IMR-90 (cell line): ENCODE measurements around the gene DCC. TPM values are rescaled to one million over a fixed set of nuclear protein-coding genes. Genes with fewer than 3 reads are reported as not detected.

Experiments
- ATAC-seq: fragments of 200-7000 bp; cut with Tn5 transposase; 2 replicates; pipeline ENCODE4 v1.9.1; 2020; ENCODE audit warnings: low read depth, mild to moderate bottlenecking, moderate library complexity
- BruUV-seq: library from RNA; stranded (reverse); fragments of 400-500 nt; replicated peaks from 2 replicates; lab custom pipeline; 2021; lab: Mats Ljungman, UMichigan
- CTCF ChIA-PET: fragments of 300-600 bp; formaldehyde crosslinking; extraction: SDS; loops from one replicate; lab custom pipeline; 2021; ENCODE audit warnings: antibody characterized with exemption; lab: Yijun Ruan, JAX
- POLR2A ChIA-PET: fragments of 300-600 bp; sonication (Branson Sonifier 250); formaldehyde crosslinking; loops from one replicate; lab custom pipeline; 2022; ENCODE audit warnings: antibody characterized with exemption; ENCODE audit not compliant: unreplicated experiment; lab: Charles Lee
- DNase-seq: peaks from one replicate; pipeline ENCODE4 v3.0.0; 2013
- H2AFZ ChIP-seq: replicated peaks from 2 replicates; pipeline ENCODE3; 2013; ENCODE audit warnings: low read length, mild to moderate bottlenecking; ENCODE audit not compliant: poor library complexity
- H2AK5ac ChIP-seq: 2 replicates; pipeline ENCODE4 v1.6.1; 2013; ENCODE audit warnings: low read depth, low read length, inconsistent platforms
- H2AK9ac ChIP-seq: replicated peaks from 2 replicates; pipeline ENCODE3; 2013; ENCODE audit warnings: mild to moderate bottlenecking, low read depth, low read length, moderate library complexity; ENCODE audit not compliant: poor library complexity
- H2BK120ac ChIP-seq: 2 replicates; pipeline ENCODE4 v1.6.1; 2013; ENCODE audit warnings: low read depth, low read length, inconsistent platforms
- H2BK15ac ChIP-seq: 3 replicates; pipeline ENCODE4 v1.6.1; 2013; ENCODE audit warnings: low read depth, low read length, inconsistent platforms
- H2BK20ac ChIP-seq: 2 replicates; pipeline ENCODE4 v1.6.1; 2013; ENCODE audit warnings: low read depth, mild to moderate bottlenecking, inconsistent platforms, low read length, moderate library complexity
- H2BK5ac ChIP-seq: 2 replicates; pipeline ENCODE4 v1.6.1; 2013; ENCODE audit warnings: mild to moderate bottlenecking, low read depth, low read length, inconsistent platforms; ENCODE audit not compliant: poor library complexity, severe bottlenecking
- H3K14ac ChIP-seq: replicated peaks from 2 replicates; pipeline ENCODE4 v1.6.1; 2013; ENCODE audit warnings: low read depth, low read length, inconsistent platforms
- H3K18ac ChIP-seq: 2 replicates; pipeline ENCODE4 v1.6.1; 2013; ENCODE audit warnings: low read depth, low read length, control low read depth
- H3K23ac ChIP-seq: 2 replicates; pipeline ENCODE4 v1.6.1; 2013; ENCODE audit warnings: low read depth, low read length, inconsistent platforms
- H3K27ac ChIP-seq: 2 replicates; pipeline ENCODE4 v1.5.1; 2013; ENCODE audit warnings: mild to moderate bottlenecking, control low read depth, low read length; ENCODE audit not compliant: insufficient read depth
- H3K27me3 ChIP-seq: 2 replicates; pipeline ENCODE4 v1.6.1; 2013; ENCODE audit warnings: low read length; ENCODE audit not compliant: control insufficient read depth, insufficient read depth
- H3K36me3 ChIP-seq: 2 replicates; pipeline ENCODE4 v1.6.1; 2013; ENCODE audit warnings: low read length, mixed read lengths; ENCODE audit not compliant: control insufficient read depth, insufficient read depth
- H3K4ac ChIP-seq: 2 replicates; pipeline ENCODE4 v1.6.1; 2013; ENCODE audit warnings: low read depth, low read length, inconsistent platforms
- H3K4me1 ChIP-seq: 2 replicates; pipeline ENCODE4 v1.6.1; 2013; ENCODE audit warnings: low read length, mixed read lengths; ENCODE audit not compliant: control insufficient read depth, insufficient read depth
- H3K4me2 ChIP-seq: 2 replicates; pipeline ENCODE4 v1.6.1; 2013; ENCODE audit warnings: low read depth, mild to moderate bottlenecking, control low read depth, low read length, moderate library complexity
- H3K4me3 ChIP-seq: 2 replicates; pipeline ENCODE4 v1.5.1; 2013; ENCODE audit warnings: low read depth, mild to moderate bottlenecking, control low read depth, low read length, moderate library complexity; ENCODE audit not compliant: insufficient read depth
- H3K56ac ChIP-seq: 2 replicates; pipeline ENCODE4 v1.6.1; 2013; ENCODE audit warnings: low read length, inconsistent platforms; ENCODE audit not compliant: insufficient read depth; ENCODE audit errors: extremely low read depth
- H3K79me1 ChIP-seq, 2 experiments: 2 replicates each; pipeline ENCODE4 v1.6.1; 2013; ENCODE audit warnings: low read length in 2 of 2, inconsistent platforms in 1 of 2, low read depth in 1 of 2
- H3K9ac ChIP-seq: 2 replicates; pipeline ENCODE4 v1.6.1; 2013; ENCODE audit warnings: low read depth, low read length, control low read depth
- H3K9me1 ChIP-seq: 2 replicates; pipeline ENCODE4 v1.6.1; 2013; ENCODE audit warnings: low read length, inconsistent platforms; ENCODE audit not compliant: insufficient read depth
- H3K9me3 ChIP-seq: 2 replicates; pipeline ENCODE4 v1.6.1; 2013; ENCODE audit warnings: low read length; ENCODE audit not compliant: control insufficient read depth, insufficient read depth
- H4K20me1 ChIP-seq: 2 replicates; pipeline ENCODE4 v1.6.1; 2013; ENCODE audit warnings: low read length, inconsistent platforms; ENCODE audit not compliant: insufficient read depth
- H4K5ac ChIP-seq: 2 replicates; pipeline ENCODE4 v1.6.1; 2013; ENCODE audit warnings: mild to moderate bottlenecking, low read depth, low read length, control low read depth
- H4K8ac ChIP-seq, 2 experiments: 2 replicates each; pipeline ENCODE4 v1.6.1; 2013; ENCODE audit warnings: low read depth in 2 of 2, low read length in 2 of 2, control low read depth in 1 of 2, inconsistent platforms in 1 of 2
- H4K91ac ChIP-seq: 2 replicates; pipeline ENCODE4 v1.6.1; 2013; ENCODE audit warnings: low read depth, low read length, inconsistent platforms; ENCODE audit not compliant: insufficient read depth
- BHLHE40 ChIP-seq: fragments of 150-350 bp; IDR thresholded peaks from 2 replicates; pipeline ENCODE4 v1.6.1; 2016; ENCODE audit warnings: mild to moderate bottlenecking, low read depth, low read length
- CEBPB ChIP-seq: IDR thresholded peaks from 2 replicates; pipeline ENCODE4 v1.6.1; 2012; ENCODE audit warnings: low read depth, low read length, improper control_type of control experiment
- FOS ChIP-seq: fragments of 150-350 bp; IDR thresholded peaks from 2 replicates; pipeline ENCODE4 v1.6.1; 2016; ENCODE audit warnings: low read depth, low read length
- MAFK ChIP-seq: IDR thresholded peaks from 2 replicates; pipeline ENCODE4 v1.6.1; 2012; ENCODE audit warnings: low read depth, low read length, improper control_type of control experiment
- MAZ ChIP-seq: IDR thresholded peaks from 2 replicates; pipeline ENCODE4 v1.6.1; 2012; ENCODE audit warnings: low read depth, mild to moderate bottlenecking, low read length, improper control_type of control experiment, moderate library complexity, borderline replicate concordance
- MXI1 ChIP-seq: IDR thresholded peaks from 2 replicates; pipeline ENCODE4 v1.6.1; 2012; ENCODE audit warnings: low read depth, mild to moderate bottlenecking, low read length, moderate library complexity, borderline replicate concordance
- NFE2L2 ChIP-seq: fragments of 150-350 bp; IDR thresholded peaks from 2 replicates; pipeline ENCODE4 v1.6.1; 2016; ENCODE audit warnings: low read depth, mild to moderate bottlenecking, low read length
- POLR2A ChIP-seq: IDR thresholded peaks from 2 replicates; pipeline ENCODE4 v1.6.1; 2012; ENCODE audit warnings: mild to moderate bottlenecking, low read depth, low read length
- RAD21 ChIP-seq: IDR thresholded peaks from 2 replicates; pipeline ENCODE4 v1.6.1; 2012; ENCODE audit warnings: low read length, improper control_type of control experiment
- RCOR1 ChIP-seq: IDR thresholded peaks from 2 replicates; pipeline ENCODE4 v1.6.1; 2012; ENCODE audit warnings: mild to moderate bottlenecking, low read length, improper control_type of control experiment; ENCODE audit not compliant: insufficient replicate concordance
- SMC3 ChIP-seq: fragments of 150-350 bp; IDR thresholded peaks from 2 replicates; pipeline ENCODE4 v1.6.1; 2016; ENCODE audit warnings: low read depth, mild to moderate bottlenecking, antibody characterized with exemption, low read length, moderate library complexity
- WGBS, 2 experiments: methylation state at CpG; one replicate each; pipeline versions ENCODE4 v1.1.5 to v1.1.7; 2013; ENCODE audit warnings: missing lambda C conversion rate in 2 of 2; ENCODE audit not compliant: insufficient read length in 1 of 2; ENCODE audit errors: extremely low coverage in 2 of 2; 5-methylcytosine and 5-hydroxymethylcytosine counted together
- dilution Hi-C: fragments of 300-500 bp; cut with HindIII; formaldehyde crosslinking; loops from one replicate; pipeline ENCODE4 v1.14.3; 2018; ENCODE audit warnings: low sequenced_read_pairs; ENCODE audit not compliant: unreplicated experiment
- in situ Hi-C: fragments of 300-500 bp; cut with MboI; formaldehyde crosslinking; loops from 3 replicates; pipeline ENCODE4 v1.14.3; 2019; ENCODE audit warnings: low sequenced_read_pairs, inconsistent platforms, mixed read lengths
- intact Hi-C: fragments of 100-400 bp; cut with micrococcal nuclease; formaldehyde crosslinking; loops from 2 replicates; pipeline ENCODE4 v1.10.0; 2022
- polyA plus RNA-seq, 3 experiments: library from polyadenylated mRNA; depleted of rRNA; stranded (reverse); fragments of >200 nt; gene quantifications; 2 replicates each; pipeline ENCODE4 v1.2.3, GENCODE V29; 2012; ENCODE audit warnings: low replicate concordance in 1 of 3
- total RNA-seq: library from RNA; depleted of rRNA; stranded (reverse); fragments of >200 nt; gene quantifications from 2 replicates; pipeline ENCODE4 v1.2.3, GENCODE V29; 2012
- TF ChIP-seq, protein P1 (sequence below): fragments of 150-350 bp; IDR thresholded peaks from 2 replicates; pipeline ENCODE4 v1.6.1; 2017; ENCODE audit warnings: mild to moderate bottlenecking, antibody characterized with exemption, low read length, low read depth
- TF ChIP-seq, protein P2 (sequence below): fragments of 150-350 bp; IDR thresholded peaks from 2 replicates; pipeline ENCODE4 v1.6.1; 2016; ENCODE audit warnings: low read depth, mild to moderate bottlenecking, low read length, moderate library complexity, borderline replicate concordance

The DCC gene
- total and polyA plus RNA-seq, 2 of the 4 experiments (the other 2 are of a cell fraction), result 0.31 to 0.54 TPM

DNA sequence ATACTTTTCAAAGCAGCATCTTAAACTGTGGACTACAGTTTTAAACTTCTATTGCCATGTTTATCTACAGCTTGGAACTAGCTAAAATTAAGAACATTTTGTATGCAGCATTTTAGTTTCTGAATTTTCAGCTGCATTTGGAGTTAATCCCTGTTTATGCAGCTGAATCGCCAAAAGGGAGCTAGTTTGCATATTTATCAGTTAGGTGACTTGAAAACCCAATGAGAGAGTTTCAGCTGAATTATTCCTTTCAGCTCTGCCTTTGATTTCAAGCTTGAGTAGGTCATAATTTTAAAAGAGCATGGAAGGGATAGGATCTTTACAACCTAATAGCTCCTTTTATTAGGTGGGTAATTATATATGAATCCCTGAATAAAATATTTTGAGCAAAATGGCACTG, 1191.9 kb downstream of the DCC start:
- DNase-seq (no peak), ATAC-seq (no peak)
- no peak overlapping the region for H2BK15ac ChIP-seq
- H3K56ac ChIP-seq, result no peak overlapping the region
- no peak overlapping the region for H4K5ac ChIP-seq
- no peak overlapping the region for H3K4me2 ChIP-seq
- no peak overlapping the region for H2BK5ac ChIP-seq
- H2AK9ac ChIP-seq, result no peak overlapping the region
- no peaks in the 10 kb centered on the region for H3K4me1 ChIP-seq
- BruUV-seq, result no TSS peak
- H3K27me3 ChIP-seq, result no peaks in the 10 kb centered on the region
- H3K18ac ChIP-seq, result no peak overlapping the region
- intact Hi-C loops, result no loop called here
- WGBS, 2 experiments, result no CpG with 5 or more reads among the region's 1 CpG
- H2AFZ ChIP-seq, result no peak overlapping the region
- no peak overlapping the region for H4K8ac ChIP-seq
- dilution Hi-C loops, result no loop called here
- no peak overlapping the region for H3K9ac ChIP-seq
- H3K23ac ChIP-seq, result no peak overlapping the region
- in situ Hi-C loops, result no loop called here
- H4K20me1 ChIP-seq, result no peaks in the 10 kb centered on the region
- H3K4me3 ChIP-seq, result no peak overlapping the region
- H3K9me1 ChIP-seq, result no peaks in the 10 kb centered on the region
- H3K36me3 ChIP-seq, result no peaks in the 10 kb centered on the region
- no peaks in the 10 kb centered on the region for H3K79me1 ChIP-seq
- no peak overlapping the region for H4K91ac ChIP-seq
- no peak overlapping the region for H3K4ac ChIP-seq
- TF ChIP-seq BHLHE40 (no peak), MXI1 (no peak), MAFK (no peak), CEBPB (no peak), RAD21 (no peak), FOS (no peak), POLR2A (no peak), RCOR1 (no peak), SMC3 (no peak), NFE2L2 (no peak), MAZ (no peak)
- TF ChIP-seq, protein P1, sequence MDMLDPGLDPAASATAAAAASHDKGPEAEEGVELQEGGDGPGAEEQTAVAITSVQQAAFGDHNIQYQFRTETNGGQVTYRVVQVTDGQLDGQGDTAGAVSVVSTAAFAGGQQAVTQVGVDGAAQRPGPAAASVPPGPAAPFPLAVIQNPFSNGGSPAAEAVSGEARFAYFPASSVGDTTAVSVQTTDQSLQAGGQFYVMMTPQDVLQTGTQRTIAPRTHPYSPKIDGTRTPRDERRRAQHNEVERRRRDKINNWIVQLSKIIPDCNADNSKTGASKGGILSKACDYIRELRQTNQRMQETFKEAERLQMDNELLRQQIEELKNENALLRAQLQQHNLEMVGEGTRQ, result no peak
- TF ChIP-seq, protein P2, sequence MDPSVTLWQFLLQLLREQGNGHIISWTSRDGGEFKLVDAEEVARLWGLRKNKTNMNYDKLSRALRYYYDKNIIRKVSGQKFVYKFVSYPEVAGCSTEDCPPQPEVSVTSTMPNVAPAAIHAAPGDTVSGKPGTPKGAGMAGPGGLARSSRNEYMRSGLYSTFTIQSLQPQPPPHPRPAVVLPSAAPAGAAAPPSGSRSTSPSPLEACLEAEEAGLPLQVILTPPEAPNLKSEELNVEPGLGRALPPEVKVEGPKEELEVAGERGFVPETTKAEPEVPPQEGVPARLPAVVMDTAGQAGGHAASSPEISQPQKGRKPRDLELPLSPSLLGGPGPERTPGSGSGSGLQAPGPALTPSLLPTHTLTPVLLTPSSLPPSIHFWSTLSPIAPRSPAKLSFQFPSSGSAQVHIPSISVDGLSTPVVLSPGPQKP, result no peak
- ChIA-PET POLR2A (no interaction called here), CTCF (no interaction called here)
- no peak overlapping the region for H3K14ac ChIP-seq
- H2AK5ac ChIP-seq, result no peak overlapping the region
- no peak overlapping the region for H2BK120ac ChIP-seq
- no peak overlapping the region for H3K27ac ChIP-seq
- peaks cover 4% of the 10 kb centered on the region; the same call in 1 of the 2 replicates for H3K9me3 ChIP-seq
- H2BK20ac ChIP-seq, result no peak overlapping the region
